Neural cell (in vitro differentiated cells): ENCODE measurements around the gene TEDC2.

Source experiments
- CTCF ChIP-seq: fragments of 450-650 bp; IDR thresholded peaks from 2 replicates; pipeline ENCODE4 v1.5.1; 2014; ENCODE audit warnings: antibody characterized with exemption, mild to moderate bottlenecking, moderate library complexity; ENCODE audit not compliant: poor library complexity, severe bottlenecking
- EP300 ChIP-seq: fragments of 450-650 bp; conservative IDR thresholded peaks from 2 replicates; pipeline ENCODE4 v1.6.1; 2014; ENCODE audit warnings: antibody characterized with exemption, mild to moderate bottlenecking, moderate library complexity; ENCODE audit not compliant: poor library complexity, severe bottlenecking
- POLR2AphosphoS5 ChIP-seq: IDR thresholded peaks from 2 replicates; pipeline ENCODE4 v1.6.1; 2012
- RAD21 ChIP-seq: fragments of 450-650 bp; conservative IDR thresholded peaks from 2 replicates; pipeline ENCODE4 v1.6.1; 2014; ENCODE audit warnings: antibody characterized with exemption, mild to moderate bottlenecking, moderate library complexity

GRCh38 chr16:2475413-2476344 is 15.8 kb downstream of the TEDC2 start:
- no peak for TF ChIP-seq CTCF
- TF ChIP-seq RAD21 = no peak
- no peak for TF ChIP-seq EP300
- no peak for TF ChIP-seq POLR2AphosphoS5
